Measurements from ENCODE around the gene ZMIZ1.

GRCh38 chr10:79044036-79044632 is 24.6 kb upstream of the ZMIZ1 start:
- no peak for TF ChIP-seq POLR2A (IDR thresholded peaks at IDR 0.05)
- TF ChIP-seq CTCF (IDR thresholded peaks at IDR 0.05), result no peak
- TF ChIP-seq EP300 (IDR thresholded peaks at IDR 0.05), result no peak
